T-cell (primary cell): ENCODE data around the gene CKAP2L. TPM values are rescaled to one million over a fixed set of nuclear protein-coding genes. Genes with fewer than 3 reads are reported as not detected.
A peak's percentile ranks its signal among the peaks of the same experiment; 100 is the strongest.

Source experiments
- ATAC-seq, 4 experiments: fragments of 200-7000 bp in 3 of 4; fragments of 150-1000 bp in 1 of 4; cut with Tn5 transposase; replicated peaks in 1 of 4; 1 replicate in 3 of 4; 2 replicates in 1 of 4; pipeline ENCODE4 v1.10.0; 2021; ENCODE audit warnings: moderate library complexity in 3 of 4, mild to moderate bottlenecking in 2 of 4, moderate number of reproducible peaks in 1 of 4
- CTCF ChIA-PET, 2 donors: fragments of 300-600 bp; sonication (Branson Sonifier 250); formaldehyde crosslinking; loops; one replicate each; lab custom pipeline; 2022; ENCODE audit warnings: antibody characterized with exemption in 2 of 2; lab: Charles Lee
- POLR2A ChIA-PET, 2 donors: fragments of 300-600 bp; sonication (Branson Sonifier 250); formaldehyde crosslinking; loops; one replicate each; lab custom pipeline; 2022; ENCODE audit warnings: antibody characterized with exemption in 2 of 2; lab: Charles Lee
- DNase-seq, 35 experiments: peaks; one replicate each; pipeline versions ENCODE4 v3.0.0 to v3.0.0-alpha.2; 2013 to 2023
- H3K27ac ChIP-seq: one replicate; pipeline ENCODE4 v1.5.1; 2013; ENCODE audit warnings: low read length
- H3K27me3 ChIP-seq, 2 experiments: replicated peaks in 1 of 2; 1 replicate in 1 of 2; 2 replicates in 1 of 2; pipeline versions ENCODE4 v1.6.1 to v1.7.0; 2013; ENCODE audit warnings: low read length in 1 of 2, mixed read lengths in 1 of 2; ENCODE audit not compliant: control insufficient read depth in 2 of 2, insufficient read depth in 2 of 2; ENCODE audit errors: extremely low read depth in 1 of 2
- H3K36me3 ChIP-seq, 2 donors: 1 replicate in 1 of 2; 2 replicates in 1 of 2; pipeline versions ENCODE4 v1.6.1 to v1.7.0; 2013; ENCODE audit warnings: low read length in 1 of 2; ENCODE audit not compliant: control insufficient read depth in 2 of 2, insufficient read depth in 1 of 2; ENCODE audit errors: extremely low read depth in 1 of 2
- H3K4me1 ChIP-seq, 2 experiments: 1 replicate in 1 of 2; 2 replicates in 1 of 2; pipeline versions ENCODE4 v1.6.1 to v1.7.0; 2013; ENCODE audit warnings: low read length in 2 of 2, mixed read lengths in 1 of 2; ENCODE audit not compliant: insufficient read depth in 2 of 2, control insufficient read depth in 1 of 2; ENCODE audit errors: extremely low read depth in 1 of 2
- H3K4me3 ChIP-seq, 2 donors: 1 replicate in 1 of 2; 2 replicates in 1 of 2; pipeline versions ENCODE4 v1.5.1 to v1.7.0; 2013; ENCODE audit warnings: mild to moderate bottlenecking in 2 of 2, low read length in 1 of 2, moderate library complexity in 1 of 2; ENCODE audit not compliant: control insufficient read depth in 1 of 2; ENCODE audit errors: extremely low read depth in 1 of 2
- H3K9me3 ChIP-seq: 2 replicates; pipeline ENCODE4 v1.7.0; 2013
- H3K27ac Mint-ChIP-seq, 2 donors: one replicate each; pipeline ENCODE4 v1.8.0; 2020 to 2021; ENCODE audit warnings: mild to moderate bottlenecking in 2 of 2, mixed read lengths in 2 of 2
- H3K27me3 Mint-ChIP-seq, 2 donors: one replicate each; pipeline ENCODE4 v1.8.0; 2021 to 2022; ENCODE audit warnings: mixed read lengths in 2 of 2
- H3K36me3 Mint-ChIP-seq: one replicate; pipeline ENCODE4 v1.8.0; 2021; ENCODE audit warnings: mixed read lengths
- H3K4me1 Mint-ChIP-seq, 3 donors: one replicate each; pipeline ENCODE4 v1.8.0; 2020 to 2022; ENCODE audit warnings: mixed read lengths in 3 of 3, mild to moderate bottlenecking in 1 of 3
- H3K4me3 Mint-ChIP-seq, 3 donors: one replicate each; pipeline ENCODE4 v1.8.0; 2020 to 2022; ENCODE audit warnings: mild to moderate bottlenecking in 3 of 3, mixed read lengths in 3 of 3, moderate library complexity in 3 of 3
- H3K9me3 Mint-ChIP-seq, 3 donors: one replicate each; pipeline ENCODE4 v1.8.0; 2020 to 2022; ENCODE audit warnings: mixed read lengths in 3 of 3
- WGBS: methylation state at CpG from one replicate; pipeline ENCODE4 v1.1.5; 2013; ENCODE audit warnings: missing lambda C conversion rate; ENCODE audit not compliant: insufficient coverage; 5-methylcytosine and 5-hydroxymethylcytosine counted together
- total RNA-seq, 35 experiments: library from RNA in 6 of 35; stranded (reverse) in 6 of 35; fragments of 120-200 nt in 1 of 35; gene quantifications; one replicate each; pipeline versions ENCODE4 v1.2.1 to v1.2.4 and lab custom pipeline; 2013 to 2026

Gene CKAP2L
- total RNA-seq, 5 donors from 2014 or later (not counting 1 experiment from before 2014, with no cell fraction given), result 0.22 to 1.5 (median 0.33) TPM

- Mint-ChIP-seq H3K9me3 (no peaks in the 10 kb centered on the region), H3K36me3 (no peaks in the 10 kb centered on the region), H3K27ac (no peak overlapping the region), H3K4me3 (no peak overlapping the region), H3K27me3 (no peaks in the 10 kb centered on the region), H3K4me1 (peaks cover 1 to 25% (median 6%) of the 10 kb centered on the region in 3 donors)
- Histone ChIP-seq H3K4me3 (no peak overlapping the region), H3K4me1 (peaks cover under 1 to 6% of the 10 kb centered on the region in 2 experiments), H3K27me3 (no peaks in the 10 kb centered on the region), H3K9me3 (no peaks in the 10 kb centered on the region), H3K36me3 (no peaks in the 10 kb centered on the region), H3K27ac (no peak overlapping the region)
- WGBS, result no CpG with 5 or more reads among the region's 2 CpGs
- CTCF ChIA-PET, result no interaction called here
- POLR2A ChIA-PET, result no interaction called here
- DNase-seq (no peak), ATAC-seq (no peak)
These were observed 5.7 kb downstream of the CKAP2L start for GRCh38 chr2:112758711-112759110.

GRCh38 chr2:112757265-112757664 lies 7.1 kb downstream of the CKAP2L start:
- H3K27ac ChIP-seq, result no peak overlapping the region
- Mint-ChIP-seq H3K27me3 (no peaks in the 10 kb centered on the region), H3K4me1 (peaks cover 0 to 22% (median 0%) of the 10 kb centered on the region in 3 donors), H3K4me3 (no peak overlapping the region), H3K36me3 (no peaks in the 10 kb centered on the region), H3K9me3 (no peaks in the 10 kb centered on the region), H3K27ac (no peak overlapping the region)
- no peaks in the 10 kb centered on the region for H3K9me3 ChIP-seq
- H3K4me3 ChIP-seq, result no peak overlapping the region
- ChIA-PET CTCF (no interaction called here), POLR2A (no interaction called here)
- peak in 1 of 35 experiments; percentile 3 for DNase-seq
- H3K27me3 ChIP-seq, result no peaks in the 10 kb centered on the region
- no peaks in the 10 kb centered on the region for H3K36me3 ChIP-seq
- no peak for ATAC-seq
- WGBS, result 100% methylated on average over 1 of the region's 3 CpGs
- H3K4me1 ChIP-seq, result peaks cover 0 to 3% of the 10 kb centered on the region in 2 experiments

DNA sequence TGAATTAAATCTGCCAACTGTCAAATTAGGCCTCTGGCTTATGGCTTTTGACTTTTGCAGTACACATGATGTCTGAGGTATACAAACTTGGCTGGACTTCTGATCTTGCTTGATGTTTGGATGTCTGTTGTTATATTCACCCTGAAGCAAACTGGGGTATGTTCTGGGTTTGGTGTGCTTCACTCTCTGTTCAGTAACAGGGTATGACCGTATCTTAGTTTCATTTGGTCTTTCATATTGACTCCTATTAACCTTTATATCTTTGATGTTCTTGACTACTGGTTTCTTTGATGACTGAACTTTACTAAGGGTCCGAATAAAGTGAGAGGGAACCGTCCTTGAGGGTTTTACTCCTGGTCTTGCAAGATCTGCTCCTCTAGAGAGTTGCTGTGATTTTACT lies 8.2 kb downstream of the CKAP2L start:
- no peaks in the 10 kb centered on the region for H3K27me3 ChIP-seq
- CTCF ChIA-PET, result interaction anchor here (0.6 to 0.8 kb wide), 4 partner anchors 126 to 511 kb away, joined by 3 to 4 read pairs (median 4); no protein-coding TSS in a partner anchor
- H3K4me3 ChIP-seq, result no peak overlapping the region
- H3K27me3 Mint-ChIP-seq, result no peaks in the 10 kb centered on the region
- no peaks in the 10 kb centered on the region for H3K9me3 Mint-ChIP-seq
- ATAC-seq, result no peak
- no peak overlapping the region for H3K4me3 Mint-ChIP-seq
- H3K4me1 Mint-ChIP-seq, result peaks cover 0 to 24% (median 0%) of the 10 kb centered on the region in 3 donors
- H3K4me1 ChIP-seq, result peaks cover 0 to 3% of the 10 kb centered on the region in 2 experiments
- POLR2A ChIA-PET, result no interaction called here
- H3K36me3 ChIP-seq, result no peaks in the 10 kb centered on the region
- DNase-seq, result no peak
- H3K27ac ChIP-seq, result no peak overlapping the region
- H3K27ac Mint-ChIP-seq, result no peak overlapping the region
- WGBS, result no CpG with 5 or more reads among the region's 3 CpGs
- H3K9me3 ChIP-seq, result no peaks in the 10 kb centered on the region
- H3K36me3 Mint-ChIP-seq, result no peaks in the 10 kb centered on the region

DNA sequence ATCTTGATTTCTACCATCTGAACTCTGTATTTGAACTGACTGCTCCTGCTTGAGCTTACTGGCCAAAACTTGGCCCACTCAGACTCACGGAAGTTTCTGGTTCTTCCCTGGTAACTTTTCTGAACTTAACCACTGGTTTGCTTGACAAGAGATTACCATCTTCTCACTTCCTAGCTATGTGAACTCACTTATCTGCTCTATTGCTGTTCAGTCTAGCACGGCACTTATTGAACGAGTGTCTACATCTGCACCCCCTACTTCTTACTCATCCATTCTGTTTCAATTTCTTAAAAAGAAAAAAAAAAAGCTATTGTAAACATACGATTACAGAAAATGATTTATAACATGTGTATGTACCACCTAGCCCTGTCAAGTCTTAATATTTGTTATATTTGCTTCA lies 9.0 kb downstream of the CKAP2L start:
- ATAC-seq (no peak), DNase-seq (peak in 1 of 35 experiments; percentile 10)
- H3K9me3 ChIP-seq, result no peaks in the 10 kb centered on the region
- Mint-ChIP-seq H3K4me1 (peaks cover under 1 to 27% (median 3%) of the 10 kb centered on the region in 3 donors), H3K9me3 (no peaks in the 10 kb centered on the region), H3K27me3 (no peaks in the 10 kb centered on the region), H3K36me3 (no peaks in the 10 kb centered on the region), H3K27ac (peak overlapping the region in 1 of 2 donors; percentile 11), H3K4me3 (no peak overlapping the region)
- H3K4me3 ChIP-seq, result no peak overlapping the region
- CTCF ChIA-PET, result interaction anchor here (0.6 to 1.4 kb wide), 7 partner anchors 10 to 510 kb away, joined by 3 to 4 read pairs (median 3); no protein-coding TSS in a partner anchor
- H3K27me3 ChIP-seq, result no peaks in the 10 kb centered on the region
- no peak overlapping the region for H3K27ac ChIP-seq
- no peaks in the 10 kb centered on the region for H3K36me3 ChIP-seq
- 83% methylated on average over 1 of the region's 4 CpGs for WGBS
- peaks cover 0 to 3% of the 10 kb centered on the region in 2 experiments for H3K4me1 ChIP-seq
- POLR2A ChIA-PET, result interaction anchor here in 1 of 2 donors (1.0 kb wide), 1 partner anchor 11 kb away, joined by 3 read pairs; no protein-coding TSS in a partner anchor

DNA sequence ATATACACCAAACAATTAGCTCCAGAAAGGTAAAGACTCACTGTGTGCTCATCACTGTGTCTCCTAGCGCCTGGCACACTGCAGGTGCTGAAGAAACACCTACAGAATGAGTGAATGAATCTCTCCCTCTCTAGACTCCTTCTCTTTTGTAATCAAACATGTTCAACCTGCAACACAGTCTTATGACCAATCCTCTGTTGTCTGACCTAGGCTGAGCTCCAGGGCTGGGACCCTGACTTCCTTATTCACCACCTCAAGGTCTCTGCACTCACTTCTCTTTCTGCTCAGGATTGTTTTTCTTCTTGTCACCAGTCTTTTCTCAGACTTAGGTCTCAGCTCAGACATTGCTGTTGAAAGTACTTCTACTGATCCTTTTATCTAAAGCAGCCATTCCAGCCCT lies 9.8 kb downstream of the CKAP2L start:
- no peaks in the 10 kb centered on the region for H3K27me3 Mint-ChIP-seq
- H3K4me3 ChIP-seq, result no peak overlapping the region
- no peak for ATAC-seq
- ChIA-PET CTCF (interaction anchor here (0.5 to 1.4 kb wide), 4 partner anchors 8 to 274 kb away, joined by 3 to 5 read pairs (median 4); no protein-coding TSS in a partner anchor), POLR2A (interaction anchor here in 1 of 2 donors (1.0 kb wide), 1 partner anchor 12 kb away, joined by 3 read pairs; no protein-coding TSS in a partner anchor)
- peaks cover 8 to 36% (median 10%) of the 10 kb centered on the region in 3 donors for H3K4me1 Mint-ChIP-seq
- no peaks in the 10 kb centered on the region for H3K9me3 Mint-ChIP-seq
- H3K27ac Mint-ChIP-seq, result no peak overlapping the region
- H3K36me3 ChIP-seq, result no peaks in the 10 kb centered on the region
- H3K4me3 Mint-ChIP-seq, result no peak overlapping the region
- DNase-seq, result no peak
- 100% methylated on average over 1 of the region's 1 CpG for WGBS
- H3K27me3 ChIP-seq, result no peaks in the 10 kb centered on the region
- no peak overlapping the region for H3K27ac ChIP-seq
- H3K36me3 Mint-ChIP-seq, result no peaks in the 10 kb centered on the region
- peaks cover 2 to 11% of the 10 kb centered on the region in 2 experiments for H3K4me1 ChIP-seq
- H3K9me3 ChIP-seq, result no peaks in the 10 kb centered on the region

DNA sequence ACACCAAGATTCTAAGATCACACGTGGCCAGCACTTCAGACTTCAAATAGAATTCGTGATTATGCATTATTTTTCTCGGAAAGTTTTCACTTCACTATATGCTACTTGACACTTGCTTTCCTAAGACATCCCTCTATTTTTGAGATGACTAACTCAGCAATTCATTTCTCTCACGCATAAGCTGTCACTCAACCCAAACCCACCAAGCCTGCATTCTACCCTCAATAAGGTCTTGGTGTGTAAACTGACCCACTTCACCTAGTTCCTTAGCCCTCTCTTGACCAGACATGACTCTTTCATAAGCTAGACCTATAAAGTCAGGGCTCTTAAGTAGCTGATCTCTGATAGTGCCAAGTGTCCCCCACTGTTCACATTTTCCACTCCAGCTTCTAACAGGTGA lies 11.7 kb downstream of the CKAP2L start:
- CTCF ChIA-PET, result interaction anchor here (0.6 to 2.1 kb wide), 3 partner anchors 132 to 188 kb away, joined by 6 to 17 read pairs (median 11); no protein-coding TSS in a partner anchor
- H3K9me3 Mint-ChIP-seq, result no peaks in the 10 kb centered on the region
- peaks cover 8 to 36% (median 10%) of the 10 kb centered on the region in 3 donors for H3K4me1 Mint-ChIP-seq
- POLR2A ChIA-PET, result interaction anchor here (0.6 kb wide), 3 partner anchors 24 to 159 kb away, joined by 3 to 8 read pairs (median 4); no protein-coding TSS in a partner anchor
- H3K27me3 Mint-ChIP-seq, result no peaks in the 10 kb centered on the region
- H3K36me3 ChIP-seq, result no peaks in the 10 kb centered on the region
- H3K27ac ChIP-seq, result no peak overlapping the region
- H3K27me3 ChIP-seq, result no peaks in the 10 kb centered on the region
- no peak overlapping the region for H3K27ac Mint-ChIP-seq
- ATAC-seq (no peak), DNase-seq (no peak)
- no peaks in the 10 kb centered on the region for H3K9me3 ChIP-seq
- H3K36me3 Mint-ChIP-seq, result no peaks in the 10 kb centered on the region
- H3K4me1 ChIP-seq, result peaks cover 2 to 11% of the 10 kb centered on the region in 2 experiments
- H3K4me3 Mint-ChIP-seq, result no peak overlapping the region
- WGBS, result 78% methylated on average over 3 of the region's 4 CpGs
- no peak overlapping the region for H3K4me3 ChIP-seq
